AG04450 (cell line): ENCODE data around the gene TMCC2. TPM values are rescaled to one million over a fixed set of nuclear protein-coding genes. Genes with fewer than 3 reads are reported as not detected.

Experiments
- CTCF ChIA-PET: fragments of 300-600, 350-600 bp; formaldehyde crosslinking; extraction: SDS; loops from one replicate; lab custom pipeline; 2022; ENCODE audit warnings: antibody characterized with exemption, inconsistent platforms; lab: Charles Lee
- POLR2A ChIA-PET: fragments of 350-600 bp; formaldehyde crosslinking; extraction: SDS; loops from one replicate; lab custom pipeline; 2021; ENCODE audit warnings: antibody characterized with exemption, inconsistent platforms; lab: Yijun Ruan, JAX
- DNase-seq: peaks from one replicate; pipeline ENCODE4 v3.0.0-alpha.2; 2011; ENCODE audit warnings: low read depth, low spot score
- H3K27ac ChIP-seq: one replicate; pipeline ENCODE4 v1.5.1; 2012; ENCODE audit warnings: low read depth, low read length, control low read depth
- H3K27me3 ChIP-seq: one replicate; pipeline ENCODE4 v1.6.0; 2012; ENCODE audit warnings: low read length; ENCODE audit not compliant: control insufficient read depth, insufficient read depth
- H3K4me3 ChIP-seq: 2 replicates; pipeline ENCODE4 v1.5.1; 2011; ENCODE audit warnings: mild to moderate bottlenecking, low read depth, low read length, control low read depth
- H3K9me3 ChIP-seq: 2 replicates; pipeline ENCODE4 v1.5.1; 2012; ENCODE audit warnings: low read length; ENCODE audit not compliant: control insufficient read depth, insufficient read depth
- CTCF ChIP-seq: IDR thresholded peaks from 2 replicates; pipeline ENCODE4 v1.5.1; 2011; ENCODE audit warnings: low read depth, low read length, control low read depth, inconsistent platforms
- polyA plus RNA-seq: library from polyadenylated mRNA; depleted of rRNA; stranded (reverse); fragments of >200 nt; gene quantifications from 2 replicates; pipeline ENCODE4 v1.2.3, GENCODE V29; 2011

Gene TMCC2
- polyA plus RNA-seq, 1 experiment, result 2.3 TPM

GRCh38 chr1:205186191-205186590 is 41.6 kb upstream of the TMCC2 start:
- H3K4me3 ChIP-seq, result no peak overlapping the region
- POLR2A ChIA-PET, result interaction anchor here (0.7 kb wide), 1 partner anchor 32 kb away, joined by 4 read pairs; no protein-coding TSS in a partner anchor
- H3K27me3 ChIP-seq, result no peaks in the 10 kb centered on the region
- DNase-seq, result no peak
- TF ChIP-seq CTCF, result no peak
- H3K27ac ChIP-seq, result no peak overlapping the region
- no peaks in the 10 kb centered on the region for H3K9me3 ChIP-seq
- CTCF ChIA-PET, result interaction anchor here (1.2 to 1.4 kb wide), 3 partner anchors 45 to 379 kb away, joined by 3 to 7 read pairs (median 3); no protein-coding TSS in a partner anchor

GRCh38 chr1:205187420-205187819 is 40.3 kb upstream of the TMCC2 start:
- Histone ChIP-seq H3K4me3 (no peak overlapping the region), H3K9me3 (no peaks in the 10 kb centered on the region), H3K27ac (no peak overlapping the region), H3K27me3 (no peaks in the 10 kb centered on the region)
- ChIA-PET POLR2A (no interaction called here), CTCF (interaction anchor here (0.8 to 2.4 kb wide), 2 partner anchors 46 to 66 kb away, joined by 3 to 8 read pairs; no protein-coding TSS in a partner anchor)
- no peak for DNase-seq
- TF ChIP-seq CTCF, result no peak

- TF ChIP-seq CTCF, result no peak
- H3K27me3 ChIP-seq, result no peaks in the 10 kb centered on the region
- no peak overlapping the region for H3K4me3 ChIP-seq
- ChIA-PET POLR2A (no interaction called here), CTCF (interaction anchor here (0.8 to 2.4 kb wide), 3 partner anchors 47 to 137 kb away, joined by 3 to 8 read pairs (median 3); no protein-coding TSS in a partner anchor)
- no peak overlapping the region for H3K27ac ChIP-seq
- DNase-seq, result no peak
- H3K9me3 ChIP-seq, result no peaks in the 10 kb centered on the region
Observed at GRCh38 chr1:205188098-205188497, 39.6 kb upstream of the TMCC2 start.

GRCh38 chr1:205188596-205188995 is 39.1 kb upstream of the TMCC2 start:
- no peak overlapping the region for H3K27ac ChIP-seq
- H3K9me3 ChIP-seq, result no peaks in the 10 kb centered on the region
- TF ChIP-seq CTCF, result no peak
- DNase-seq, result no peak
- H3K4me3 ChIP-seq, result no peak overlapping the region
- ChIA-PET POLR2A (no interaction called here), CTCF (interaction anchor here (0.6 to 2.4 kb wide), 4 partner anchors 19 to 136 kb away, joined by 3 to 8 read pairs (median 6); no protein-coding TSS in a partner anchor)
- H3K27me3 ChIP-seq, result no peaks in the 10 kb centered on the region

GRCh38 chr1:205189131-205189530 is 38.6 kb upstream of the TMCC2 start:
- Histone ChIP-seq H3K27ac (no peak overlapping the region), H3K9me3 (no peaks in the 10 kb centered on the region), H3K27me3 (no peaks in the 10 kb centered on the region), H3K4me3 (no peak overlapping the region)
- no peak for TF ChIP-seq CTCF
- DNase-seq, result no peak
- ChIA-PET POLR2A (no interaction called here), CTCF (interaction anchor here (0.6 to 2.4 kb wide), 5 partner anchors 18 to 136 kb away, joined by 3 to 8 read pairs (median 5); no protein-coding TSS in a partner anchor)
